Endothelial cell of umbilical vein (primary cell): ENCODE results near the gene GPR183. TPM values are rescaled to one million over a fixed set of nuclear protein-coding genes. Genes with fewer than 3 reads are reported as not detected.

Experiments
- BruUV-seq: library from RNA; stranded (reverse); fragments of 400-500 nt; replicated peaks from 2 replicates; lab custom pipeline; 2021; lab: Mats Ljungman, UMichigan
- CTCF ChIA-PET: fragments of 300-600, 350-600 bp; sonication (Branson Sonifier 250); formaldehyde crosslinking; loops from one replicate; lab custom pipeline; 2021; ENCODE audit warnings: antibody characterized with exemption, inconsistent platforms; lab: Charles Lee
- POLR2A ChIA-PET: fragments of 300-600, 350-600 bp; sonication (Branson Sonifier 250); formaldehyde crosslinking; loops from one replicate; lab custom pipeline; 2021; ENCODE audit warnings: antibody characterized with exemption, inconsistent platforms; lab: Charles Lee
- DNase-seq: peaks from one replicate; pipeline ENCODE4 v3.0.0-alpha.2; 2011; ENCODE audit warnings: low read depth, low spot score
- FAIRE-seq: peaks from 2 replicates; lab custom pipeline; 2011; peaks lifted over from hg19 to GRCh38; lab: Jason Lieb, UNC
- H2AFZ ChIP-seq: 2 replicates; pipeline ENCODE4 v1.6.0; 2012; ENCODE audit warnings: low read depth, low read length, control low read depth, inconsistent platforms
- H3K27ac ChIP-seq: 2 replicates; pipeline ENCODE4 v1.5.1; 2011; ENCODE audit warnings: low read depth, mild to moderate bottlenecking, control low read depth, low read length, moderate library complexity; ENCODE audit not compliant: insufficient read depth
- H3K27me3 ChIP-seq, 2 experiments: 2 replicates each; pipeline versions ENCODE4 v1.6.0 to v1.6.1; 2011; ENCODE audit warnings: low read length in 2 of 2, mixed read lengths in 1 of 2; ENCODE audit not compliant: control insufficient read depth in 2 of 2, insufficient read depth in 2 of 2
- H3K36me3 ChIP-seq, 2 experiments: 2 replicates in 1 of 2; 3 replicates in 1 of 2; pipeline ENCODE4 v1.5.1; 2011; ENCODE audit warnings: low read length in 2 of 2, mild to moderate bottlenecking in 1 of 2, moderate library complexity in 1 of 2; ENCODE audit not compliant: control insufficient read depth in 2 of 2, insufficient read depth in 2 of 2; ENCODE audit errors: extremely low read depth in 1 of 2
- H3K4me1 ChIP-seq: 3 replicates; pipeline ENCODE4 v1.5.1; 2011; ENCODE audit warnings: mild to moderate bottlenecking, low read length; ENCODE audit not compliant: control insufficient read depth, insufficient read depth; ENCODE audit errors: extremely low read depth
- H3K4me2 ChIP-seq: 2 replicates; pipeline ENCODE4 v1.6.1; 2011; ENCODE audit warnings: low read length, control low read depth, mixed read lengths; ENCODE audit not compliant: insufficient read depth
- H3K4me3 ChIP-seq, 3 experiments: fragments of 200-600 bp in 1 of 3; sonication (generic), shearing (Covaris generic) in 1 of 3; replicated peaks in 1 of 3; 2 replicates each; pipeline ENCODE4 v1.5.1; 2011 to 2016; ENCODE audit warnings: control low read depth in 3 of 3, low read length in 3 of 3, mild to moderate bottlenecking in 2 of 3, inconsistent platforms in 1 of 3, low read depth in 1 of 3, moderate library complexity in 1 of 3; ENCODE audit not compliant: insufficient read depth in 1 of 3
- H3K79me2 ChIP-seq: 2 replicates; pipeline ENCODE4 v1.6.0; 2012; ENCODE audit warnings: low read length, inconsistent platforms; ENCODE audit not compliant: control insufficient read depth, insufficient read depth
- H3K9ac ChIP-seq: replicated peaks from 2 replicates; pipeline ENCODE3; 2011; ENCODE audit warnings: low read length, control low read depth; ENCODE audit not compliant: insufficient read depth; ENCODE audit errors: extremely low read depth
- H3K9me1 ChIP-seq: replicated peaks from 3 replicates; pipeline ENCODE4 v1.6.0; 2011; ENCODE audit warnings: mild to moderate bottlenecking, low read length; ENCODE audit not compliant: control insufficient read depth, insufficient read depth; ENCODE audit errors: extremely low read depth
- H3K9me3 ChIP-seq: replicated peaks from 2 replicates; pipeline ENCODE4 v1.5.1; 2012; ENCODE audit warnings: low read length, inconsistent platforms; ENCODE audit not compliant: control insufficient read depth, insufficient read depth
- H4K20me1 ChIP-seq: replicated peaks from 2 replicates; pipeline ENCODE3; 2011; ENCODE audit warnings: mild to moderate bottlenecking, low read length; ENCODE audit not compliant: control insufficient read depth, insufficient read depth; ENCODE audit errors: extremely low read depth
- CTCF ChIP-seq, 2 donors: IDR thresholded peaks; 1 replicate in 1 of 2; 2 replicates in 1 of 2; pipeline ENCODE4 v1.5.1; 2011; ENCODE audit warnings: low read length in 2 of 2, mild to moderate bottlenecking in 2 of 2, moderate library complexity in 2 of 2, control low read depth in 1 of 2, inconsistent platforms in 1 of 2, low read depth in 1 of 2; ENCODE audit not compliant: insufficient read depth in 1 of 2; ENCODE audit errors: extremely low read depth in 1 of 2
- EZH2 ChIP-seq: IDR thresholded peaks from 2 replicates; pipeline ENCODE4 v1.6.1; 2012; ENCODE audit warnings: borderline replicate concordance, low read depth, mild to moderate bottlenecking, moderate library complexity, low read length, inconsistent platforms; ENCODE audit not compliant: severe bottlenecking
- FOS ChIP-seq: IDR thresholded peaks from 2 replicates; pipeline ENCODE4 v1.6.1; 2011; ENCODE audit warnings: mild to moderate bottlenecking, low read length, moderate library complexity, borderline replicate concordance; ENCODE audit not compliant: insufficient read depth
- GATA2 ChIP-seq: IDR thresholded peaks from 2 replicates; pipeline ENCODE4 v1.7.0; 2011; ENCODE audit warnings: low read depth, mild to moderate bottlenecking, moderate library complexity, mixed read lengths, low read length; ENCODE audit not compliant: insufficient read length, insufficient read depth
- JUN ChIP-seq: IDR thresholded peaks from 2 replicates; pipeline ENCODE4 v1.6.1; 2011; ENCODE audit warnings: borderline replicate concordance, low read depth; ENCODE audit not compliant: insufficient read length, insufficient read depth
- MAX ChIP-seq: IDR thresholded peaks from 2 replicates; pipeline ENCODE4 v1.6.1; 2011; ENCODE audit not compliant: insufficient read depth, insufficient read length
- MYC ChIP-seq: IDR thresholded peaks from one replicate; pipeline ENCODE4 v1.6.1; 2011; ENCODE audit warnings: mild to moderate bottlenecking, low read depth, low read length
- POLR2A ChIP-seq: IDR thresholded peaks from 2 replicates; pipeline ENCODE4 v1.6.1; 2012; ENCODE audit warnings: low read depth, mild to moderate bottlenecking, control low read depth, low read length
- POLR2AphosphoS5 ChIP-seq: IDR thresholded peaks from 2 replicates; pipeline ENCODE4 v1.6.1; 2012; ENCODE audit warnings: low read depth, mild to moderate bottlenecking, control low read depth, low read length, moderate library complexity; ENCODE audit not compliant: insufficient read depth
- dilution Hi-C: fragments of 300-500 bp; cut with MboI; formaldehyde crosslinking; loops from one replicate; pipeline ENCODE4 v1.15.0; 2019; ENCODE audit warnings: low sequenced_read_pairs; ENCODE audit not compliant: extremely low pct_ligation_motif_present
- intact Hi-C: fragments of 100-400 bp; cut with micrococcal nuclease; formaldehyde crosslinking; loops from one replicate; pipeline ENCODE4 v1.10.0; 2022
- polyA plus RNA-seq, 4 experiments: library from polyadenylated mRNA; depleted of rRNA in 3 of 4; stranded (reverse) in 3 of 4; unstranded in 1 of 4; fragments of >200 nt; gene quantifications; 2 replicates each; pipeline versions ENCODE4 v1.2.1 to v1.2.3, GENCODE V29; 2011 to 2012; ENCODE audit warnings: missing spikeins in 1 of 4
- total RNA-seq: library from RNA; stranded (reverse); gene quantifications from 2 replicates; pipeline ENCODE4 v1.2.3, GENCODE V29; 2021

GPR183 gene
- total and polyA plus RNA-seq, 2 donors (not counting 3 experiments of a cell fraction or from before 2014, with no cell fraction given): 0.23 TPM; not detected in 1

- Histone ChIP-seq H3K79me2 (no peaks in the 10 kb centered on the region), H3K4me3 (no peak overlapping the region), H3K9me1 (no peaks in the 10 kb centered on the region), H3K36me3 (peaks cover 0 to 6% of the 10 kb centered on the region in 2 experiments), H3K9me3 (no peaks in the 10 kb centered on the region), H4K20me1 (no peaks in the 10 kb centered on the region), H3K9ac (no peak overlapping the region), H3K27ac (no peak overlapping the region), H3K4me2 (no peak overlapping the region), H3K4me1 (no peaks in the 10 kb centered on the region), H3K27me3 (no peaks in the 10 kb centered on the region), H2AFZ (no peak overlapping the region)
- no peak for TF ChIP-seq GATA2
- no peak for TF ChIP-seq CTCF (IDR thresholded peaks at IDR 0.05; ENCODE audit: extremely low read depth in 1 of 2, insufficient read depth in 1 of 2, low read depth in 1 of 2, low read length in 2 of 2)
- TF ChIP-seq POLR2A: no peak
- TF ChIP-seq MAX: no peak
- no peak for TF ChIP-seq POLR2AphosphoS5
- TF ChIP-seq JUN: no peak
- no peak for TF ChIP-seq EZH2
- TF ChIP-seq MYC: no peak
- TF ChIP-seq FOS: no peak
- intact Hi-C loops (no loop called here), dilution Hi-C loops (no loop called here)
- no TSS peak for BruUV-seq
- POLR2A ChIA-PET: no interaction called here
- CTCF ChIA-PET: no interaction called here
- no peak for DNase-seq
- FAIRE-seq: no peak
These were observed 40.2 kb upstream of the GPR183 start for GRCh38 chr13:99347335-99347878.
